ENCODE data around the gene NUDT1.

The NUDT1 gene

GRCh38 chr7:2228921-2229320, 13.1 kb upstream of the NUDT1 start:
- Histone ChIP-seq H3F3A (ENCODE audit: insufficient read depth, low read length) (no peaks in the 10 kb centered on the region), H3K9me2 (ENCODE audit: low read depth, low read length) (no peaks in the 10 kb centered on the region), H3K9ac (ENCODE audit: low read length) (no peak overlapping the region), H2AFZ (ENCODE audit: low read length) (no peak overlapping the region), H3K27ac (ENCODE audit: low read depth, low read length, poor library complexity, severe bottlenecking) (no peak overlapping the region), H3K9me3 (ENCODE audit: low read length) (no peaks in the 10 kb centered on the region), H4K20me1 (ENCODE audit: insufficient read depth, low read length) (no peaks in the 10 kb centered on the region), H3K4me3 (ENCODE audit: low read depth, low read length, poor library complexity, severe bottlenecking) (no peak overlapping the region), H3K79me2 (ENCODE audit: insufficient read depth, low read length) (peaks cover 18% of the 10 kb centered on the region), H3K27me3 (ENCODE audit: insufficient read depth, low read length) (no peaks in the 10 kb centered on the region), H3K4me2 (ENCODE audit: low read length) (no peak overlapping the region), H3K36me3 (ENCODE audit: insufficient read depth, low read length) (peaks cover 59% of the 10 kb centered on the region), H3K4me1 (ENCODE audit: insufficient read depth, low read length, severe bottlenecking) (peaks cover 23% of the 10 kb centered on the region)
- TF ChIP-seq EZH2 (IDR thresholded peaks at IDR 0.05; ENCODE audit: borderline replicate concordance, low read length) (no peak), CTCF (IDR thresholded peaks at IDR 0.05; ENCODE audit: low read length) (no peak)

GRCh38 chr7:2229467-2229866, 12.6 kb upstream of the NUDT1 start:
- Histone ChIP-seq H4K20me1 (ENCODE audit: insufficient read depth, low read length) (no peaks in the 10 kb centered on the region), H3K4me3 (ENCODE audit: low read depth, low read length, poor library complexity, severe bottlenecking) (no peak overlapping the region), H3K27me3 (ENCODE audit: insufficient read depth, low read length) (no peaks in the 10 kb centered on the region), H3K36me3 (ENCODE audit: insufficient read depth, low read length) (peaks cover 64% of the 10 kb centered on the region), H3K9me2 (ENCODE audit: low read depth, low read length) (no peaks in the 10 kb centered on the region), H2AFZ (ENCODE audit: low read length) (no peak overlapping the region), H3K4me1 (ENCODE audit: insufficient read depth, low read length, severe bottlenecking) (peaks cover 23% of the 10 kb centered on the region), H3K27ac (ENCODE audit: low read depth, low read length, poor library complexity, severe bottlenecking) (no peak overlapping the region), H3K9me3 (ENCODE audit: low read length) (no peaks in the 10 kb centered on the region), H3K9ac (ENCODE audit: low read length) (no peak overlapping the region), H3K4me2 (ENCODE audit: low read length) (no peak overlapping the region), H3F3A (ENCODE audit: insufficient read depth, low read length) (peaks cover 3% of the 10 kb centered on the region; the same call in 1 of the 2 replicates), H3K79me2 (ENCODE audit: insufficient read depth, low read length) (peaks cover 18% of the 10 kb centered on the region)
- no peak for TF ChIP-seq CTCF (IDR thresholded peaks at IDR 0.05; ENCODE audit: low read length)

GRCh38 chr7:2230226-2230625, 11.8 kb upstream of the NUDT1 start:
- H3K79me2 ChIP-seq (ENCODE audit: insufficient read depth, low read length): peaks cover 18% of the 10 kb centered on the region
- peaks cover 3% of the 10 kb centered on the region; the same call in 1 of the 2 replicates for H3F3A ChIP-seq (ENCODE audit: insufficient read depth, low read length)
- H2AFZ ChIP-seq (ENCODE audit: low read length): no peak overlapping the region
- no peaks in the 10 kb centered on the region for H3K27me3 ChIP-seq (ENCODE audit: insufficient read depth, low read length)
- peaks cover 64% of the 10 kb centered on the region for H3K36me3 ChIP-seq (ENCODE audit: insufficient read depth, low read length)
- no peak overlapping the region for H3K4me2 ChIP-seq (ENCODE audit: low read length)
- H3K4me3 ChIP-seq (ENCODE audit: low read depth, low read length, poor library complexity, severe bottlenecking): no peak overlapping the region
- H3K4me1 ChIP-seq (ENCODE audit: insufficient read depth, low read length, severe bottlenecking): peaks cover 23% of the 10 kb centered on the region
- H3K9me2 ChIP-seq (ENCODE audit: low read depth, low read length): no peaks in the 10 kb centered on the region
- no peak for TF ChIP-seq CTCF (IDR thresholded peaks at IDR 0.05; ENCODE audit: low read length)
- no peak for TF ChIP-seq EZH2 (IDR thresholded peaks at IDR 0.05; ENCODE audit: borderline replicate concordance, low read length)
- no peaks in the 10 kb centered on the region for H3K9me3 ChIP-seq (ENCODE audit: low read length)
- no peaks in the 10 kb centered on the region for H4K20me1 ChIP-seq (ENCODE audit: insufficient read depth, low read length)
- H3K27ac ChIP-seq (ENCODE audit: low read depth, low read length, poor library complexity, severe bottlenecking): no peak overlapping the region
- H3K9ac ChIP-seq (ENCODE audit: low read length): no peak overlapping the region
